ENCODE measurements around the gene ERICH2. TPM values are rescaled to one million over a fixed set of nuclear protein-coding genes. Genes with fewer than 3 reads are reported as not detected.

ERICH2 gene
- total RNA-seq, 4 donors from 2014 or later, result not detected

DNA sequence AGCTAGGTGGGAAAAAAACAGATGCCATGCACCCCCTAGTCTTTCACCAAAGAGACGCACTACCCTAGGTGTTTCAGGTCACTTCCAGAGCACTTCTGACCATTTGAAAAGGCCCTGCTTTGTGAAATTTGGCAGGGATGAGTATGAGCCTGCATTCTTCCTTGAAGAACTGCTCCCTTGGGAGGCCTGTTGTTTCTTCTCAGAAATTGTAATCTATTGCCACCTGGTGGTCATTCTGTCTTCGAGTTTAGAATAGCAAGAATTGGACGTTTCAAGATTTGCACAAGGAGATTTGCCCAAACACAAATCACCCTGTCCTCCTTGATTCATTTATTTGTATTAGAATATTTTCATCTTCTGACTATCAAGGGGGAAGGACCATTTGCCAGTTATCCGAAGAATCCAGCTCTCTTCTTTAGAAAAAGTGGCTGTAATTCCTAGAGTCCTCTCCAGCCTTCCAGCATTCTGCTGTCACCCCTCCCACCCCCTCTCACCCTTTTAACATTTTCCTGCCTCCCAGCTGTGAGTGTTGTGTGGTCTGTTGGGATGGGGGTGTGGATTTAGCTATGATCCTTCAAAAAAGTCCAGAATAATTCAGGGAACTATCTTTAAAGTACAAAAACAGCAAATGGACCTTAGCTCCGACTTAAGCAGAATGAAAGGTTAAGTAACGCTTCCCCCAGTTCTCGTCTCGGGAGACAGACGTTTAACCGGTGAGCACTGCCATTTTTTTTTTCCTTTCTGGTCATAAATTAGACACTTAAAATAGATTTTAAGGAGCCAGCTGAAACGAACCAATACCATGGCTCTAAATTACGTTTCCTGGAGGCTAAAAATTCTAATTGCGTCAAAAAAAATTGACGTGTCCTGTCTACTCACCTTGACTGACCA, 42.8 kb downstream of the ERICH2 start:
- Histone ChIP-seq H3K36me3 (no peaks in the 10 kb centered on the region), H3K4me3 (no peak overlapping the region), H3K9me3 (no peaks in the 10 kb centered on the region), H3K27me3 (peaks cover 14 to 90% (median 36%) of the 10 kb centered on the region in 4 donors), H3K27ac (no peak overlapping the region), H3K4me1 (peaks cover 28 to 50% (median 36%) of the 10 kb centered on the region in 3 donors)
- DNase-seq, result no peak
- no peak for TF ChIP-seq POLR2A (IDR thresholded peaks at IDR 0.05)
- TF ChIP-seq, protein P1, sequence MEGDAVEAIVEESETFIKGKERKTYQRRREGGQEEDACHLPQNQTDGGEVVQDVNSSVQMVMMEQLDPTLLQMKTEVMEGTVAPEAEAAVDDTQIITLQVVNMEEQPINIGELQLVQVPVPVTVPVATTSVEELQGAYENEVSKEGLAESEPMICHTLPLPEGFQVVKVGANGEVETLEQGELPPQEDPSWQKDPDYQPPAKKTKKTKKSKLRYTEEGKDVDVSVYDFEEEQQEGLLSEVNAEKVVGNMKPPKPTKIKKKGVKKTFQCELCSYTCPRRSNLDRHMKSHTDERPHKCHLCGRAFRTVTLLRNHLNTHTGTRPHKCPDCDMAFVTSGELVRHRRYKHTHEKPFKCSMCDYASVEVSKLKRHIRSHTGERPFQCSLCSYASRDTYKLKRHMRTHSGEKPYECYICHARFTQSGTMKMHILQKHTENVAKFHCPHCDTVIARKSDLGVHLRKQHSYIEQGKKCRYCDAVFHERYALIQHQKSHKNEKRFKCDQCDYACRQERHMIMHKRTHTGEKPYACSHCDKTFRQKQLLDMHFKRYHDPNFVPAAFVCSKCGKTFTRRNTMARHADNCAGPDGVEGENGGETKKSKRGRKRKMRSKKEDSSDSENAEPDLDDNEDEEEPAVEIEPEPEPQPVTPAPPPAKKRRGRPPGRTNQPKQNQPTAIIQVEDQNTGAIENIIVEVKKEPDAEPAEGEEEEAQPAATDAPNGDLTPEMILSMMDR (IDR thresholded peaks at IDR 0.05), result peak; percentile 57 to 84 (median 70)
- 2 to 7% methylated on average over 14 of the region's 14 CpGs for WGBS, 2 donors
- intact Hi-C loops (cut with DNase I), result loop anchor here (5.0 to 10.0 kb wide), 2 partner anchors 406 to 578 kb away; no protein-coding TSS in a partner anchor

DNA sequence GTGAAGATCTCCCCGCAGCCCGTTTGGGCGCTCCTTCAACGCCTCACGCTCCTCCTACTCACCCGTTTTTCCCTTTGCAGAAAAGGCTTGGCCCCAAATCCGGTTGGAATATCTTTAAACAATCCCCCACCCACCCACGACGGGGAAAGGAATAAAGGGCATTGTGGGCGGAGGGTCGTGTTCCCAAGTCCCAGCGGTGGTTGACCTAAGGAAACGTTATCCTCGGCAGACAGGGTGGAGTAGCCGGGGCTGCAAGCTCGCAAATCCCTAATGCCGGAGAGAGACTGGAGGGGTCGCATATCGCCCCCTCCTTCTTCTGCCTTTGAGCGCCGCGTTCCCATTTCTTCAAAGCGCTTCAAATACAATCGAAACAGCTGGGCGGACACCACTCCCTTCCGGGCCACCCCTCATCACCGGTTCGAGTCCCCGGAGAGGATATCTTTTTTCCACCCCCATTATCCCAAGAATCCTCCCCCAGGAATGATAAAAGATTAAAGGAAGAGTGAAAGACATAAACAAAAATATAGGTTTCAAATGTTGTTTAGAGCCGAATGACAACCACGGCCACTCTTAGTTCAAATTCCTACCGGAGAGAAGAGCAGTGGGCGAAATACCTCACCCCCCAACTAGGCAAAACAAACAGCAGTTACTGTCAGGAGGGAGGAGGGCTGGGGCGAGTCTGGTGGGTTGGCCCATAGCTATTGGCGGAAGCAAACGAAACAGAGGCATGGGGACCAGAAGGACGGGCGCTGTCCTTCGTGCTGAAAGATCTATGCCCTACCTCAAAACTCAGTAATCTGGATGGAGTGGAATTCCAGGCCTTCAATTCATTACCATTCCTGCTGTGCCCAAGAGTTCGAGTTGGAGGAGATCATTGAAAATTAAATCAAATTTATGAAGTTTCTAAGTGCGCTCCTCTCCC, 43.7 kb downstream of the ERICH2 start:
- H3K9me3 ChIP-seq, result no peaks in the 10 kb centered on the region
- no peaks in the 10 kb centered on the region for H3K36me3 ChIP-seq
- TF ChIP-seq, protein P1 (IDR thresholded peaks at IDR 0.05), result no peak
- TF ChIP-seq POLR2A (IDR thresholded peaks at IDR 0.05), result no peak
- intact Hi-C loops (cut with DNase I), result loop anchor here (5.0 to 10.0 kb wide), 2 partner anchors 407 to 579 kb away; no protein-coding TSS in a partner anchor
- DNase-seq, result no peak
- WGBS, 2 donors, result 7 to 13% methylated on average over 26 to 33 of the region's 41 CpGs
- peaks cover 37 to 59% (median 45%) of the 10 kb centered on the region in 3 donors for H3K4me1 ChIP-seq
- H3K27ac ChIP-seq, result no peak overlapping the region
- H3K4me3 ChIP-seq, result no peak overlapping the region
- H3K27me3 ChIP-seq, result peaks cover 22 to 95% (median 45%) of the 10 kb centered on the region in 4 donors

DNA sequence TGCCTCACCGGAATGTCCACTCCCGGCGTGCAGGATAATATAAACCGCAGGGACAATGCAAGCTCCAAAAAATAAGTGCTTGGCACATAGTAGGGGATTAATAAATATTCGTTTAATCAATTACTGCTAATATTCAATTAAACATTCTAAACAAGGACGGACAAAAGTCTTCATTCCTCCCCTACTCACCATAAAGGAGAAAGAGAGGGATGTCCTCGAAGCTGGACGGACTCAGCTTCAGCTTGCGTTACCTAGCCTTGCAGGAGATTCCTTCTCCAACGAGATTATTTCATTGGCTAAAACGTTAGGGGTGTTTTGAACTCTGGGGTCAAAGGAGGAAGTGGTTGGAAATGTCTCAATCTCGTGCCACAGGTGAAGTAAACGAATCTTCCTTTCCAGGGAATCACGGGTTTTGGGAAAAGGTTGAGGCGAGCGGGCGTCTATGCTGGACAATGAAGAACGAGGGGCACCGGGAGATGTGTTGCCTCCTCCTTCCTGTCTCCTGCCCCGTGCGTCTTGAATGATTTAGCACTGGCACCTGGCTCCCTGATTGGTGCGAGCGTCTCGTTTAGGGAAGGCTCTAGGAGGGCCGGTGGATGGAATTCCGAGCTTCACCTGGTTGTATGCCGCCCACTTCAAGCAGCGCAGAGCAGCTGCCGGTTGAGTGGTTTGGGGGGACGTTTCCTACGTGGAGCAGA, 44.5 kb downstream of the ERICH2 start:
- no peak for DNase-seq
- Histone ChIP-seq H3K9me3 (no peaks in the 10 kb centered on the region), H3K27me3 (peaks cover 27 to 95% (median 51%) of the 10 kb centered on the region in 4 donors), H3K36me3 (no peaks in the 10 kb centered on the region), H3K4me3 (no peak overlapping the region), H3K27ac (no peak overlapping the region), H3K4me1 (peaks cover 37 to 67% (median 45%) of the 10 kb centered on the region in 3 donors)
- intact Hi-C loops (cut with DNase I), result loop anchor here (5.0 to 10.0 kb wide), 2 partner anchors 407 to 580 kb away; no protein-coding TSS in a partner anchor
- WGBS, 2 donors, result 18 to 25% methylated on average over 22 to 26 of the region's 31 CpGs
- no peak for TF ChIP-seq POLR2A (IDR thresholded peaks at IDR 0.05)

DNA sequence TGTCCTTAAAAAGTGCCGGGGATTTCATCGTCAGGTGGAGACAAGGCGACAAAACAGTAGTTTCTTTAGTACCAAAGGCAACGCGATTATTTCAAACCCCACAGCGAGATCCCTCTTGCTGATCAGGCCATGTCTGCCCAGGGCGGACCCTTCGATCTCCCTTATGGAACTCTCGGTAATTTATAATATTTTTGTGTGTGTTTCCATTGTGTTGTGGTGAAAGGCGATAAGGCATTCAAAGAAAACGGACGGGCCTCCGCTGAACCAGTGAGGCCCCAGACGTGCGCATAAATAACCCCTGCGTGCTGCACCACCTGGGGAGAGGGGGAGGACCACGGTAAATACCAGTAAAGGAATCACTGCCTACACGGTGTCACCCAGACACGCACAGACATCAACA, 45.1 kb downstream of the ERICH2 start:
- Histone ChIP-seq H3K27me3 (peaks cover 27 to 97% (median 56%) of the 10 kb centered on the region in 4 donors), H3K4me3 (peak overlapping the region in 1 of 4 donors; percentile 72), H3K9me3 (no peaks in the 10 kb centered on the region), H3K36me3 (no peaks in the 10 kb centered on the region), H3K27ac (no peak overlapping the region), H3K4me1 (peaks cover 43 to 73% (median 49%) of the 10 kb centered on the region in 3 donors)
- no peak for DNase-seq
- 8 to 11% methylated on average over 15 to 19 of the region's 19 CpGs for WGBS, 2 donors
- TF ChIP-seq POLR2A (IDR thresholded peaks at IDR 0.05), result no peak
- TF ChIP-seq, protein P1 (IDR thresholded peaks at IDR 0.05), result no peak
- intact Hi-C loops (cut with DNase I), result loop anchor here (10.0 kb wide), 1 partner anchor 581 kb away; no protein-coding TSS in a partner anchor

Data from esophagus squamous epithelium (tissue), 5 donors.